ENCODE measurements around the gene IRF8.

DNA sequence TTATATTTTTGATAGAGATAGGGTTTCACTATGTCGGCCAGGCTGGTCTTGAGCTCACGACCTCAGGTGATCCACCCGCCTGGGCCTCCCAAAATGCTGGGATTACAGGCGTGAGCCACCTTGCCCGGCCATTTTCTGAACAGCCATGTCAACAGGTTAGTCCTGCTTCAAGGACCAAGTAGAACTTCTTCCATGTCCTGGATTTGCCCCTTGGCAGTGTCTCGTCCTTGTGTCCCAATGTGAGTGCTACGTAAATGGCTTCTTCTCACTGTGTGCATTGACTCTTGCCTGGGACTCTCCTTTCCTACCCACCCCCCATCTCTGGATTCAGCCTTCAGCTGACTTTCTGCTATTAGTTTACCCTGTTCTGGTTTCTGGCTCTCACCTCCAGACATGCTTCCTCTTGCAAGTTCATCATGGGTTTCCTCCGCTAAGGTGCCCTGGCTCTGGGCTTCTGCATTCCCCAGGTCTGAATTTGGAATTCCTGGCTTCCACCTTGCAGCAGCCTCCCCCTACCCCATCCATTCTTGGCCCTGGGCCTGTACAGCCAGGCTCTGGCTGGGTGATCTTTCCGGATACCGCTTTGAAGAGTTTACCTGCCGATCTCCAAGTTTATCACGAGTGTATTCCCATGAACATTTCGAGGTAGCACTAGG is 14.0 kb upstream of the IRF8 start:
- TF ChIP-seq TAF1 (IDR thresholded peaks at IDR 0.05; ENCODE audit: borderline replicate concordance, insufficient read depth, low read length) (no peak), SIN3A (IDR thresholded peaks at IDR 0.05; ENCODE audit: borderline replicate concordance, insufficient read depth, low read length) (no peak), FOXP2 (optimal IDR thresholded peaks at IDR 0.05; ENCODE audit: borderline replicate concordance, extremely low read depth, extremely low read length, insufficient read depth) (no peak)
- TF ChIP-seq, protein P1, sequence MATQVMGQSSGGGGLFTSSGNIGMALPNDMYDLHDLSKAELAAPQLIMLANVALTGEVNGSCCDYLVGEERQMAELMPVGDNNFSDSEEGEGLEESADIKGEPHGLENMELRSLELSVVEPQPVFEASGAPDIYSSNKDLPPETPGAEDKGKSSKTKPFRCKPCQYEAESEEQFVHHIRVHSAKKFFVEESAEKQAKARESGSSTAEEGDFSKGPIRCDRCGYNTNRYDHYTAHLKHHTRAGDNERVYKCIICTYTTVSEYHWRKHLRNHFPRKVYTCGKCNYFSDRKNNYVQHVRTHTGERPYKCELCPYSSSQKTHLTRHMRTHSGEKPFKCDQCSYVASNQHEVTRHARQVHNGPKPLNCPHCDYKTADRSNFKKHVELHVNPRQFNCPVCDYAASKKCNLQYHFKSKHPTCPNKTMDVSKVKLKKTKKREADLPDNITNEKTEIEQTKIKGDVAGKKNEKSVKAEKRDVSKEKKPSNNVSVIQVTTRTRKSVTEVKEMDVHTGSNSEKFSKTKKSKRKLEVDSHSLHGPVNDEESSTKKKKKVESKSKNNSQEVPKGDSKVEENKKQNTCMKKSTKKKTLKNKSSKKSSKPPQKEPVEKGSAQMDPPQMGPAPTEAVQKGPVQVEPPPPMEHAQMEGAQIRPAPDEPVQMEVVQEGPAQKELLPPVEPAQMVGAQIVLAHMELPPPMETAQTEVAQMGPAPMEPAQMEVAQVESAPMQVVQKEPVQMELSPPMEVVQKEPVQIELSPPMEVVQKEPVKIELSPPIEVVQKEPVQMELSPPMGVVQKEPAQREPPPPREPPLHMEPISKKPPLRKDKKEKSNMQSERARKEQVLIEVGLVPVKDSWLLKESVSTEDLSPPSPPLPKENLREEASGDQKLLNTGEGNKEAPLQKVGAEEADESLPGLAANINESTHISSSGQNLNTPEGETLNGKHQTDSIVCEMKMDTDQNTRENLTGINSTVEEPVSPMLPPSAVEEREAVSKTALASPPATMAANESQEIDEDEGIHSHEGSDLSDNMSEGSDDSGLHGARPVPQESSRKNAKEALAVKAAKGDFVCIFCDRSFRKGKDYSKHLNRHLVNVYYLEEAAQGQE (IDR thresholded peaks at IDR 0.05; ENCODE audit: insufficient read depth in 1 of 2, low read depth in 2 of 2, low read length in 2 of 2), result no peak
